Gastrocnemius medialis (tissue), 4 donors: ENCODE results near the gene ZNF668.

ENCODE experiments used
- POLR2A ChIP-seq, 2 donors: fragments of 450-650 bp; IDR thresholded peaks; one replicate each; pipeline ENCODE4 v1.6.1; 2017; ENCODE audit warnings: antibody characterized with exemption in 2 of 2, mild to moderate bottlenecking in 2 of 2, moderate library complexity in 2 of 2
- TF ChIP-seq, protein P1 (sequence below), 5 experiments: fragments of 450-650 bp in 3 of 5; fragments of 200-600 bp in 2 of 5; sonication (generic) in 2 of 5; IDR thresholded peaks in 4 of 5; conservative IDR thresholded peaks in 1 of 5; 1 replicate in 4 of 5; 2 replicates in 1 of 5; pipeline ENCODE4 v1.5.1; 2016 to 2019; ENCODE audit warnings: antibody characterized with exemption in 5 of 5, mild to moderate bottlenecking in 3 of 5, moderate library complexity in 3 of 5

DNA sequence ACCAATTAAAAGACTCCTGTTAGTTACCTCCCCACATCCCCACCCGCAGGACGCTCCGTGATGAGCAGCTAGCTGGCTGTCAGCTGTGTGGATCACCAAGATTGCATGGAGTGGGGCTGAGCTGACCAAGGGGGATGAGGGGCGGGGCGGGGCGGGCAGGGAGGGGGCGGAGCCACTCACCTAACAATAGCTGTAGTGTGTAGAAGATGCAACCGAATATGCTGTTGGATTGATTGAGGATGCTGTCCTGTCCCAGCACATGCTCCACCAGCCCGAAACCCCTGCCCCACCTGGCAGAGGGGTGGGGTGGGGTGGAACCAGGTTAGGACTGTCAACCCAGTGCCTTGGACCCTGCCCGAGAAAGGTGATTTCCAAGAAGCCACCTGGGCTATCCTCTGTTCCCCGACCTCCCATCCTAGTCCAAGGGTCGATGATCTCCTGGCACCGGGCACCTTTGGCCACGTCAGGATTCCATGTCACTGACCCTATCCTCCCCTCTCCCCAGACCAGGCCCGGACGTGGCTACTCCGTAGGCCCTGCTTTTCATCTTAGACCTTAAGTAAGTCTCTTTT lies 19.2 kb upstream of the ZNF668 start:
- TF ChIP-seq, protein P1, sequence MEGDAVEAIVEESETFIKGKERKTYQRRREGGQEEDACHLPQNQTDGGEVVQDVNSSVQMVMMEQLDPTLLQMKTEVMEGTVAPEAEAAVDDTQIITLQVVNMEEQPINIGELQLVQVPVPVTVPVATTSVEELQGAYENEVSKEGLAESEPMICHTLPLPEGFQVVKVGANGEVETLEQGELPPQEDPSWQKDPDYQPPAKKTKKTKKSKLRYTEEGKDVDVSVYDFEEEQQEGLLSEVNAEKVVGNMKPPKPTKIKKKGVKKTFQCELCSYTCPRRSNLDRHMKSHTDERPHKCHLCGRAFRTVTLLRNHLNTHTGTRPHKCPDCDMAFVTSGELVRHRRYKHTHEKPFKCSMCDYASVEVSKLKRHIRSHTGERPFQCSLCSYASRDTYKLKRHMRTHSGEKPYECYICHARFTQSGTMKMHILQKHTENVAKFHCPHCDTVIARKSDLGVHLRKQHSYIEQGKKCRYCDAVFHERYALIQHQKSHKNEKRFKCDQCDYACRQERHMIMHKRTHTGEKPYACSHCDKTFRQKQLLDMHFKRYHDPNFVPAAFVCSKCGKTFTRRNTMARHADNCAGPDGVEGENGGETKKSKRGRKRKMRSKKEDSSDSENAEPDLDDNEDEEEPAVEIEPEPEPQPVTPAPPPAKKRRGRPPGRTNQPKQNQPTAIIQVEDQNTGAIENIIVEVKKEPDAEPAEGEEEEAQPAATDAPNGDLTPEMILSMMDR (IDR thresholded peaks at IDR 0.05 in 4 of 5, conservative IDR thresholded peaks at IDR 0.05 in 1 of 5), result no peak
- TF ChIP-seq POLR2A (IDR thresholded peaks at IDR 0.05), result no peak
